A549 treated with Hydrocortisone at 1 μM for 4 hours (cell line): ENCODE results near the gene C2orf69. TPM values are rescaled to one million over a fixed set of nuclear protein-coding genes. Genes with fewer than 3 reads are reported as not detected.

ENCODE experiments used
- total RNA-seq: library from RNA; stranded (reverse); fragments of 200-300 nt; extraction: Qiagen RNA extraction; gene quantifications from 5 replicates; pipeline ENCODE4 v1.2.3, GENCODE V29; 2022

The C2orf69 gene
- total RNA-seq = 6.3 to 9.0 TPM (median 7.3 TPM) in 5 replicates

GRCh38 chr2:199911052-199911876 lies at the start of gene C2orf69:
Gene C2orf69 (plus strand): TSS chr2:199911293. CDS start chr2:199911439, 146 bp downstream.

DNA sequence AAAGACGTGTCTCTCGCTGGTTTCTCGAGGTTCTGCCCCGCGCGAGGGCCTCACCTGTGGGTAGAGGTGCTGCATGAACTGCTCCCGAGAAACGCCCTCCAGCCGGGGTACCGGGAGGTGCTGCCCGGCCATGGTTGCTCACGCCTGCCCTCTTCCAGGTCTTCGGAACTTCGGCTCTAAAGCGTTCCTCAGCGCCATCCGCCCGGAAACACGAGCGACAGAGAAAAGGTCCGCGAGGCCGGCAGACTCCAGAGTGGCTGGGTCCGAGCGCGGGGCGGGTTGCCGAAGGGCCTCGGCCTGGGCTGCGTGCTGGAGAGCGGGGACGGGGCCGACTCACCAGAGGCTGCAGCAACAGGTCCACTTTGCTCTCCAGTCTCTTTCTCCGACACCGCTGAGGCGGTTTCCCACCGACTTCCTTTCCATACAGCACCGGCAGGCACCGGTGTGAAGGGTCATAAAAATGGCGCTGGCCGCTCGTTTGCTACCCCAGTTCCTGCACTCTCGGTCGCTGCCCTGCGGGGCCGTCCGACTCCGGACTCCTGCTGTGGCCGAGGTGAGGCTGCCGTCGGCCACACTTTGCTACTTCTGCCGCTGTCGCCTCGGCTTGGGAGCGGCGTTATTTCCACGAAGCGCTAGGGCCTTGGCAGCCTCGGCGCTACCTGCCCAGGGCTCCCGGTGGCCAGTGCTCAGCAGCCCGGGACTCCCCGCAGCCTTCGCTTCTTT lies 44.4 kb downstream of the C2orf69 start, which contains the start of the genes MAIP1 and TYW5:
Gene MAIP1, plus strand, starts transcription at position 244 of the 723 bp plus-strand sequence. Its CDS starts 217 bp downstream, at position 461.
Gene TYW5, minus strand, starts transcription at position 153 of the 723 bp plus-strand sequence. Its CDS starts 21 bp downstream, at position 132.

Other genes with a start within 250 kb of the C2orf69 start
- gene FTCDNL1, start 60.1 kb upstream of the C2orf69 start, total RNA-seq = 2.5 to 3.8 TPM (median 3.1 TPM) in 5 replicates
- gene TYW5, start 44.2 kb downstream of the C2orf69 start, total RNA-seq = 6.6 to 8.3 TPM (median 6.8 TPM) in 5 replicates
- gene MAIP1, start 44.3 kb downstream of the C2orf69 start, total RNA-seq = 35.0 to 39.6 TPM (median 36.7 TPM) in 5 replicates